Stomach (tissue), 9 donors: Measurements from ENCODE around the gene USP6. TPM values are rescaled to one million over a fixed set of nuclear protein-coding genes. Genes with fewer than 3 reads are reported as not detected.
A peak's percentile ranks its signal among the peaks of the same experiment; 100 is the strongest.

ENCODE experiments used
- DNase-seq, 2 donors: peaks; one replicate each; pipeline versions ENCODE4 v3.0.0 to v3.0.0-alpha.2; 2013 to 2019
- H3K27ac ChIP-seq, 5 donors: fragments of 200-600 bp in 4 of 5; sonication (generic) in 4 of 5; one replicate each; pipeline ENCODE4 v1.5.1; 2013 to 2019; ENCODE audit warnings: mild to moderate bottlenecking in 1 of 5, moderate library complexity in 1 of 5
- H3K27me3 ChIP-seq, 3 donors: fragments of 200-600 bp; sonication (generic); one replicate each; pipeline ENCODE4 v1.5.1; 2017 to 2019; ENCODE audit warnings: mixed run types in 1 of 3
- H3K36me3 ChIP-seq, 4 donors: fragments of 200-600 bp; sonication (generic); 1 replicate in 3 of 4; 2 replicates in 1 of 4; pipeline ENCODE4 v1.5.1; 2016 to 2019
- H3K4me1 ChIP-seq, 4 donors: fragments of 200-600 bp; sonication (generic); one replicate each; pipeline ENCODE4 v1.5.1; 2016 to 2019
- H3K4me3 ChIP-seq, 4 donors: fragments of 200-600 bp; sonication (generic) in 3 of 4; one replicate each; pipeline ENCODE4 v1.5.1; 2016 to 2019; ENCODE audit warnings: mild to moderate bottlenecking in 1 of 4
- H3K9me3 ChIP-seq, 4 donors: fragments of 200-600 bp; sonication (generic); one replicate each; pipeline ENCODE4 v1.5.1; 2016 to 2019
- CTCF ChIP-seq, 7 experiments: fragments of 450-650 bp in 4 of 7; fragments of 200-600 bp in 3 of 7; sonication (generic) in 3 of 7; IDR thresholded peaks; one replicate each; pipeline ENCODE4 v1.5.1; 2016 to 2019; ENCODE audit warnings: antibody characterized with exemption in 7 of 7, control low read depth in 2 of 7, mild to moderate bottlenecking in 1 of 7
- EP300 ChIP-seq: sonication (generic); formaldehyde crosslinking; IDR thresholded peaks from one replicate; pipeline ENCODE4 v1.6.1; 2017; ENCODE audit warnings: antibody characterized with exemption
- POLR2A ChIP-seq, 4 donors: fragments of 450-650 bp; IDR thresholded peaks; one replicate each; pipeline ENCODE4 v1.6.1; 2016; ENCODE audit warnings: antibody characterized with exemption in 4 of 4, control low read depth in 2 of 4, mild to moderate bottlenecking in 1 of 4, moderate library complexity in 1 of 4
- POLR2AphosphoS5 ChIP-seq, 3 donors: sonication (generic); formaldehyde crosslinking; IDR thresholded peaks; one replicate each; pipeline ENCODE4 v1.6.1; 2016; ENCODE audit warnings: antibody characterized with exemption in 3 of 3
- WGBS, 5 donors: extraction: QIAGEN DNeasy Blood & Tissue Kit in 3 of 5; methylation state at CpG; one replicate each; pipeline versions ENCODE4 v1.1.5 to v1.1.7; 2013 to 2018; 5-methylcytosine and 5-hydroxymethylcytosine counted together
- intact Hi-C: fragments of 100-400 bp; cut with DNase I; formaldehyde crosslinking; loops from one replicate; pipeline ENCODE4 v1.15.1; 2023; ENCODE audit warnings: low total_unique reads
- polyA plus RNA-seq, 3 donors: library from polyadenylated mRNA; stranded (reverse); fragments of 200-250 nt; gene quantifications; one replicate each; pipeline ENCODE4 v1.2.3, GENCODE V29; 2013
- total RNA-seq, 5 donors: library from RNA; depleted of rRNA; stranded (reverse); fragments of >200 nt; gene quantifications; one replicate each; pipeline versions ENCODE4 v1.1.0 to v1.2.3, GENCODE V29; 2014 to 2016
- donor health status: healthy with polysubstance abuse.
- donor health status: Bipolar disorder and iron deficiency.
- donor health status: healthy.

Gene USP6
- total and polyA plus RNA-seq, 8 donors, result 0.05 to 0.45 (median 0.18) TPM; not detected in 5

GRCh38 chr17:5077781-5078105 is 38.1 kb upstream of the USP6 start:
- H3K27me3 ChIP-seq, result no peaks in the 10 kb centered on the region
- TF ChIP-seq POLR2AphosphoS5 (IDR thresholded peaks at IDR 0.05), result no peak
- no peak for TF ChIP-seq CTCF (IDR thresholded peaks at IDR 0.05)
- no peak for TF ChIP-seq EP300
- TF ChIP-seq POLR2A (IDR thresholded peaks at IDR 0.05), result no peak
- no peak for DNase-seq
- intact Hi-C loops, result no loop called here
- H3K9me3 ChIP-seq, result peaks cover 0 to 10% (median under 1%) of the 10 kb centered on the region in 4 donors
- peak overlapping the region; percentile 71 to 94 (median 84) for H3K4me3 ChIP-seq
- 23 to 37% (median 29%) methylated on average over 14 of the region's 14 CpGs for WGBS, 5 donors
- peak overlapping the region; percentile 79 to 88 (median 82) for H3K27ac ChIP-seq
- peaks cover 0 to 17% (median 5%) of the 10 kb centered on the region in 4 donors for H3K36me3 ChIP-seq
- peaks cover 16 to 29% (median 21%) of the 10 kb centered on the region in 4 donors for H3K4me1 ChIP-seq

GRCh38 chr17:5078106-5079028 is 37.5 kb upstream of the USP6 start, which contains the start of gene ZFP3:
TSS of gene ZFP3 (plus strand) at chr17:5078467. CDS start at chr17:5091505, 13,038 bp downstream.
- H3K9me3 ChIP-seq, result peaks cover 0 to 17% (median 4%) of the 10 kb centered on the region in 4 donors
- H3K27me3 ChIP-seq, result no peaks in the 10 kb centered on the region
- peaks cover 0 to 23% (median 10%) of the 10 kb centered on the region in 4 donors for H3K36me3 ChIP-seq
- peak within 1 kb of the TSS; percentile 79 to 88 (median 82) for H3K27ac ChIP-seq
- peak within 1 kb of the TSS; percentile 71 to 94 (median 84) for H3K4me3 ChIP-seq
- DNase-seq, result peak; percentile 87 to 96
- 0 to 11% (median 1%) methylated on average over 18 to 75 of the region's 75 CpGs for WGBS, 5 donors
- TF ChIP-seq POLR2AphosphoS5 (IDR thresholded peaks at IDR 0.05), result peak; percentile 17 to 79 (median 50)
- no peak for TF ChIP-seq EP300
- intact Hi-C loops, result no loop called here
- H3K4me1 ChIP-seq, result peaks cover 16 to 29% (median 21%) of the 10 kb centered on the region in 4 donors

- TF ChIP-seq POLR2A (IDR thresholded peaks at IDR 0.05), result no peak
- TF ChIP-seq CTCF (IDR thresholded peaks at IDR 0.05), result no peak
- no peak for TF ChIP-seq EP300
- TF ChIP-seq POLR2AphosphoS5 (IDR thresholded peaks at IDR 0.05), result no peak
- peaks cover 16 to 29% (median 21%) of the 10 kb centered on the region in 4 donors for H3K4me1 ChIP-seq
- H3K4me3 ChIP-seq, result no peak overlapping the region
- H3K9me3 ChIP-seq, result peaks cover 0 to 36% (median 18%) of the 10 kb centered on the region in 4 donors
- no peak overlapping the region for H3K27ac ChIP-seq
- no peaks in the 10 kb centered on the region for H3K27me3 ChIP-seq
- H3K36me3 ChIP-seq, result peaks cover 0 to 42% (median 23%) of the 10 kb centered on the region in 4 donors
- intact Hi-C loops, result no loop called here
- no peak for DNase-seq
- WGBS, 5 donors, result 88 to 96% (median 91%) methylated on average over 3 of the region's 3 CpGs
These were observed 35.2 kb upstream of the USP6 start for GRCh38 chr17:5080591-5080990.

GRCh38 chr17:5092218-5093010 is 23.4 kb upstream of the USP6 start:
- intact Hi-C loops, result no loop called here
- H3K4me3 ChIP-seq, result no peak overlapping the region
- no peak for DNase-seq
- TF ChIP-seq EP300 (no peak), CTCF (IDR thresholded peaks at IDR 0.05) (no peak), POLR2A (IDR thresholded peaks at IDR 0.05) (no peak), POLR2AphosphoS5 (IDR thresholded peaks at IDR 0.05) (no peak)
- WGBS, 5 donors, result 97 to 100% (median 98%) methylated on average over 6 of the region's 6 CpGs
- H3K27ac ChIP-seq, result no peak overlapping the region
- H3K4me1 ChIP-seq, result peaks cover 0 to 9% (median 7%) of the 10 kb centered on the region in 4 donors
- H3K36me3 ChIP-seq, result peaks cover 46 to 69% (median 61%) of the 10 kb centered on the region in 4 donors
- peaks cover 78 to 100% (median 99%) of the 10 kb centered on the region in 4 donors for H3K9me3 ChIP-seq
- H3K27me3 ChIP-seq, result peaks cover 0 to 8% (median 7%) of the 10 kb centered on the region in 3 donors
